Psoas muscle (tissue), 8 donors: Measurements from ENCODE around the gene COBL. TPM values are rescaled to one million over a fixed set of nuclear protein-coding genes. Genes with fewer than 3 reads are reported as not detected.

Experiments used
- ATAC-seq, 4 donors: fragments of 200-7000 bp; cut with Tn5 transposase; one replicate each; pipeline ENCODE4 v1.9.1; 2020; ENCODE audit warnings: moderate library complexity in 3 of 4, mild to moderate bottlenecking in 2 of 4
- DNase-seq, 2 donors: peaks; one replicate each; pipeline ENCODE4 v3.0.0-alpha.2; 2020
- H3K27ac ChIP-seq: fragments of 200-600 bp; one replicate; pipeline ENCODE4 v1.8.0; 2022
- H3K27me3 ChIP-seq, 3 donors: fragments of 200-600 bp in 1 of 3; one replicate each; pipeline versions ENCODE4 v1.6.1 to v1.8.0; 2013 to 2022; ENCODE audit warnings: low read length in 2 of 3, mild to moderate bottlenecking in 2 of 3, moderate library complexity in 1 of 3; ENCODE audit not compliant: insufficient read depth in 3 of 3
- H3K36me3 ChIP-seq, 2 donors: fragments of 200-600 bp in 1 of 2; one replicate each; pipeline versions ENCODE4 v1.6.1 to v1.8.0; 2013 to 2022; ENCODE audit warnings: low read depth in 1 of 2, mild to moderate bottlenecking in 1 of 2, moderate library complexity in 1 of 2; ENCODE audit not compliant: insufficient read depth in 1 of 2
- H3K4me1 ChIP-seq: fragments of 200-600 bp; one replicate; pipeline ENCODE4 v1.8.0; 2022
- H3K4me3 ChIP-seq: fragments of 200-600 bp; one replicate; pipeline ENCODE4 v1.8.0; 2022; ENCODE audit warnings: mild to moderate bottlenecking
- H3K9me3 ChIP-seq: fragments of 200-600 bp; one replicate; pipeline ENCODE4 v1.8.0; 2022
- WGBS, 3 donors: extraction: QIAGEN DNeasy Blood & Tissue Kit; methylation state at CpG; one replicate each; pipeline versions ENCODE4 v1.1.6 to v1.1.7; 2013; 5-methylcytosine and 5-hydroxymethylcytosine counted together
- intact Hi-C, 2 donors: fragments of 100-400 bp; cut with DNase I; formaldehyde crosslinking; loops; one replicate each; pipeline versions ENCODE4 v1.11.0 to v1.14.2; 2022
- polyA plus RNA-seq, 3 donors: library from polyadenylated mRNA; stranded (reverse); fragments of 200-250 nt; gene quantifications; one replicate each; pipeline ENCODE4 v1.2.3, GENCODE V29; 2013
- total RNA-seq, 4 donors: library from RNA; stranded (reverse); fragmentation: NEBNext Ultra II Directional in 2 of 4; extraction: Animal tissue kit (Norgen Biotek cat#: 25700) in 2 of 4; gene quantifications; one replicate each; pipeline versions ENCODE4 v1.2.1 to v1.2.4, GENCODE V29; 2021 to 2023
- TF ChIP-seq, protein P1 (sequence below): fragments of 200-600 bp; IDR thresholded peaks from one replicate; pipeline ENCODE4 v1.8.0; 2022; ENCODE audit warnings: antibody characterized with exemption
- donor health status: healthy with polysubstance abuse.
- donor health status: DM: no; HTN: no; CAD: no; lungs with moderate emphysema.
- donor health status: Bipolar disorder and iron deficiency.
- donor health status: healthy.
- donor health status: DM: yes; HTN: yes; CAD: no.
- donor health status: DM: no; HTN: no; CAD: no.
- donor health status: DM: no; HTN: no; CAD: no.
- donor health status: DM: yes; HTN: yes; CAD: no.

COBL gene
- total and polyA plus RNA-seq, 7 donors: 57.5 to 139 (median 115) TPM

DNA sequence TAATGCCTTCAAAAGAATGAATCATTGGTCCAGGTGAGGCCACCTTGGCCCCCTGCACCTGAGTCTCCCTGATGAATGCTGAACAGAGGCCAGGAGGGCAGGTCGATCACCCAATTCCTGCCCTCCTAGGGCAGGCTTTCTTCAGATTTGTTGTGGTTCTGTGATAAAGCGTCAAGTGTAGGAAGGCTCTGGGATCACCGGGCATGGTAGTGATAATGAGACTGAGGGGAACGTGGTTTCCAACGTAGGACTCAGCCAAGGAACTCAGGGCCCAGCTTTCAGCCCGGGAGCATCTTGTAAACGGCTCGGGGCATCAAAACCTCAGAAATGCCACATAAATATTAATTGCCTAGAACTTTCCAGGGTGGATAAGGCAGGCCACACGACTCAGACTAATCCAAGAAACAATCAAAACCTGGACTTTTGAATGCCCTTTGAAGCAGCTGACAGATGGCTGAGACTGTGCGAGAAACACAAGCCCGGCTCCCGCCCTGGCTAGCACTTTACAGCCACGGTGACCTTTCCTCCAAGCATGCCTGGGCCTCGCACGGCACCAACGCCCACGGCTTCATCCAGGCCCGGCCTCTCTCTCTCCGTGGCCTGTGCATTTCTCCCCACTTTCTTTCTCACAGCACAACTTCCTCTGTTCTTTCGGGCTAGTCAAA, 294.6 kb downstream of the COBL start:
- intact Hi-C loops: no loop called here
- Histone ChIP-seq H3K27ac (no peak overlapping the region), H3K9me3 (no peaks in the 10 kb centered on the region), H3K36me3 (no peaks in the 10 kb centered on the region), H3K27me3 (no peaks in the 10 kb centered on the region), H3K4me3 (no peak overlapping the region), H3K4me1 (peaks cover 24% of the 10 kb centered on the region)
- TF ChIP-seq, protein P1, sequence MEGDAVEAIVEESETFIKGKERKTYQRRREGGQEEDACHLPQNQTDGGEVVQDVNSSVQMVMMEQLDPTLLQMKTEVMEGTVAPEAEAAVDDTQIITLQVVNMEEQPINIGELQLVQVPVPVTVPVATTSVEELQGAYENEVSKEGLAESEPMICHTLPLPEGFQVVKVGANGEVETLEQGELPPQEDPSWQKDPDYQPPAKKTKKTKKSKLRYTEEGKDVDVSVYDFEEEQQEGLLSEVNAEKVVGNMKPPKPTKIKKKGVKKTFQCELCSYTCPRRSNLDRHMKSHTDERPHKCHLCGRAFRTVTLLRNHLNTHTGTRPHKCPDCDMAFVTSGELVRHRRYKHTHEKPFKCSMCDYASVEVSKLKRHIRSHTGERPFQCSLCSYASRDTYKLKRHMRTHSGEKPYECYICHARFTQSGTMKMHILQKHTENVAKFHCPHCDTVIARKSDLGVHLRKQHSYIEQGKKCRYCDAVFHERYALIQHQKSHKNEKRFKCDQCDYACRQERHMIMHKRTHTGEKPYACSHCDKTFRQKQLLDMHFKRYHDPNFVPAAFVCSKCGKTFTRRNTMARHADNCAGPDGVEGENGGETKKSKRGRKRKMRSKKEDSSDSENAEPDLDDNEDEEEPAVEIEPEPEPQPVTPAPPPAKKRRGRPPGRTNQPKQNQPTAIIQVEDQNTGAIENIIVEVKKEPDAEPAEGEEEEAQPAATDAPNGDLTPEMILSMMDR: no peak
- 50 to 76% (median 69%) methylated on average over 20 of the region's 20 CpGs for whole genome bisulfite sequencing, 3 donors
- no peak for ATAC-seq
- DNase-seq: no peak

DNA sequence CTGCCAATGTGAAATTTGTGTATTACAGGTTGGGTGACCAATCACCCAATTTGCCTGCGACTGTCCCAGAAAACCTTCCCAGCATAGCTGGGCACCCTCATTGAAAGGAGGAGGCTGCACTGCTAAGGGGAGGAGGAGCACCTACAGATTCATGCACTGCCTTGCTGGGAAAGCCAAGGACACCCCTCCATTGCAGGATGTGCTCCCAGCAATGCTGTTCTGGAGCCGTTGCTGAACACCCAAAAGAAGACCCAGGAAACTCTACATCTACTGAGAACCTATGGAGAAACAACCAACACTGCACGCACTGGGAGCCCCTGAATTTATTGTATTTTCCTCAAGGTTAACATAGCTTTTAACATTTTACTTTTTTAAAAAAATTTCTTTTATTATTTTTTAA, 295.7 kb downstream of the COBL start:
- intact Hi-C loops: no loop called here
- TF ChIP-seq, protein P1: no peak

DNA sequence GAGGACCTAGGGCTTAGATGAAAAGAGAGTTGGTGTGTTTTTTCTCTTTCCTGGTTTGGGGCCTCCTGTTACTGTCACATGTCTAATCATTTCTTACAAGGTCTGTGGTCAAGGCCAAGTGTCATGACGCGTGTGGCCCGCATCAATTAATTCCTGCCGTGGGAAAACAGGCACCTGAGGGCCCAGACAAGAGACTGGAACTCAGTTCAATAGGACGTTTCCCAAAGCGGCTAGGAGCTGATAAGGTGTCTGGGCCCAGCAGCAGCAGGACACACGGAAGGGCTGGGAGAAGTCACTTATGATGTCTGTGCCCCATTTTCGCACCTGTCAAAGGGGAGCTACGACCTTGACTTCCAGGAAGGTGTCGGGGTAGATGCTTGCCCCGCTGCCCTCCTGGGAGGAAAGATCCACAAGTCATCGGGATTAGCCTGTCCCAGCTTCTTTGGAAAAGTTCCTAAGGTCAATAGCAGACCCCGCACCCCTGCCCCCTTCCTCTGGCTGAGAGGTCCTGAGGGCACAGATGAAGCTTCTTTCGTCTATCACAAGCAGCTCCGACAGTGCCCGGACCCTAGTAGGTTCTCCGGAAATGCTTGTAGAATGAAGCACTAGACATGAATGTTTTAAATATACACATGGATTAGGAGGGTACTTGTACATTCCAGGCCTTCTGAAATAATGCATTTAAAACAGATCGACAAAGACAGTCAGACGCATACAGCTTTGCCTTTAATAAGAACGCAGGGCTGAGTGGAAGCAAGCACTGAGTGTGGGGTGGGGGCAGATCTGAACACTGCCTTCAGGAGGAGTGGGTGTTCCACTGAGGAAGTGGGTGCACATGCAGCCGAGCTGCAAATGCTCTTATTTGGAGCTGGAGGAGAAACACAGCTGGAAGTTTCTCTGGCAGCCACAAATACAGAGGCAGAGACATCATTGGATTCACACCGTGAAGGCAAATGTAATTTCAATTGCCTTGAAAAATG, 296.4 kb downstream of the COBL start:
- H3K9me3 ChIP-seq: no peaks in the 10 kb centered on the region

More for the DNA sequence above, 295.7 kb downstream of the COBL start:
- H3K9me3 ChIP-seq: no peaks in the 10 kb centered on the region
- H3K27ac ChIP-seq: no peak overlapping the region
- ATAC-seq (no peak), DNase-seq (no peak)
- no peaks in the 10 kb centered on the region for H3K27me3 ChIP-seq
- peaks cover 13% of the 10 kb centered on the region for H3K4me1 ChIP-seq
- WGBS, 3 donors: 88 to 95% (median 94%) methylated on average over 3 of the region's 3 CpGs
- no peaks in the 10 kb centered on the region for H3K36me3 ChIP-seq
- no peak overlapping the region for H3K4me3 ChIP-seq

DNA sequence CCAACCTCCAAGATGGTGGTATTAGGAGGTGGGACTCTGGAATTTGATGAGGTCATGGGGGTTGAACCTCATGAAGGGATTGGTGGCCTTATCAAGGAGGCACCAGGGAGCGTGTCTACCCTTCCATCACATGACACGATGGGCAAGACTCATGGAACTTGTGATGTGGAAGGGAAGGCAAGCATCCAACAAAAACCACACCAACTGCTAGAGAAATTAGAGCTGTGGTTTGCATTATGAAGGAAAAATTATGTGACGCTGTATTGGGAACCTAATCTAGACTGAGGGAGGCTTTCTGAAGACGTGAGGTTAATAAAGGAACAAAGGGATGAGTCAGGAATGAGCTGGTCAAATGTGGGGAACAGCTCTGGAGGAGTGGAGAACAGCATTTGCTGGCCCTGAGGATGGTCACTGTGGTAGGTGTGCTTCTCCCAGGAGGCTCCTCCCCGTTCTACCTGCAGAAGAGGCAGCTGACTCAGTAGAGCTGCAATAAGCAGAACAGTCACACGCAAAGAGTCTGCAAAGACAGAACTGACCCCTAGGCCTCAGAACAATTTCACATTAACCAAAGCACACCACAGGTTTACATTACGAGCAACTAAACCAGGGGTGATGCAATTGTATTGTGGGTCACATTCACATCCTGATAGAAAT, 297.3 kb downstream of the COBL start:
- TF ChIP-seq, protein P1: no peak
- WGBS, 3 donors: 91 to 94% (median 93%) methylated on average over 7 of the region's 7 CpGs
- H3K36me3 ChIP-seq: no peaks in the 10 kb centered on the region
- H3K27ac ChIP-seq: no peak overlapping the region
- no peaks in the 10 kb centered on the region for H3K4me1 ChIP-seq
- DNase-seq (no peak), ATAC-seq (no peak)
- no peaks in the 10 kb centered on the region for H3K27me3 ChIP-seq
- no peak overlapping the region for H3K4me3 ChIP-seq
- no peaks in the 10 kb centered on the region for H3K9me3 ChIP-seq
- intact Hi-C loops: no loop called here

More for the DNA sequence above, 296.4 kb downstream of the COBL start:
- TF ChIP-seq, protein P1: no peak
- Histone ChIP-seq H3K27me3 (no peaks in the 10 kb centered on the region), H3K4me1 (peaks cover 6% of the 10 kb centered on the region), H3K4me3 (no peak overlapping the region), H3K36me3 (no peaks in the 10 kb centered on the region), H3K27ac (no peak overlapping the region)
- ATAC-seq (no peak), DNase-seq (no peak)
- 87 to 89% (median 88%) methylated on average over 22 of the region's 22 CpGs for WGBS, 3 donors
- intact Hi-C loops: no loop called here
